ENCODE data around the gene GOLGA8B.

DNA sequence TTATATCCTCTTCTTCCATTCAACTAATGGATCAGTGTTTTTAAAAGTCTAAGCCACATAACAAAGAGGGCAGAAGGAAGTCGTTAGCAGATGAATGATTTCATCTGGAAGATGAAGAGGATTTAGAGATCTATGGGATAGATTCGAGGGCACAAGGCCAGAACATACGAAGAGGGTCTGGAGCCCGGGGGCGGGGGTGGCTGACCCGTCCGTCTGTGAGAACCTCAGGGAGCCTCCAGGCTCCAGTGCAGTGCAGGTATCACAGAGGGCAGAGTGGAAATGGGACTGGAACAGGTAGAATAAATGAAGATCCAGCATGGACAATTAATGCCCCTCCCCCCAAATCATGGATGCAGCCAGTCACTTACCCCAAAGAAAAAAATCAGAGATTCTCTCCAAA, 1.5 kb upstream of the GOLGA8B start:
- TF ChIP-seq, protein P1, sequence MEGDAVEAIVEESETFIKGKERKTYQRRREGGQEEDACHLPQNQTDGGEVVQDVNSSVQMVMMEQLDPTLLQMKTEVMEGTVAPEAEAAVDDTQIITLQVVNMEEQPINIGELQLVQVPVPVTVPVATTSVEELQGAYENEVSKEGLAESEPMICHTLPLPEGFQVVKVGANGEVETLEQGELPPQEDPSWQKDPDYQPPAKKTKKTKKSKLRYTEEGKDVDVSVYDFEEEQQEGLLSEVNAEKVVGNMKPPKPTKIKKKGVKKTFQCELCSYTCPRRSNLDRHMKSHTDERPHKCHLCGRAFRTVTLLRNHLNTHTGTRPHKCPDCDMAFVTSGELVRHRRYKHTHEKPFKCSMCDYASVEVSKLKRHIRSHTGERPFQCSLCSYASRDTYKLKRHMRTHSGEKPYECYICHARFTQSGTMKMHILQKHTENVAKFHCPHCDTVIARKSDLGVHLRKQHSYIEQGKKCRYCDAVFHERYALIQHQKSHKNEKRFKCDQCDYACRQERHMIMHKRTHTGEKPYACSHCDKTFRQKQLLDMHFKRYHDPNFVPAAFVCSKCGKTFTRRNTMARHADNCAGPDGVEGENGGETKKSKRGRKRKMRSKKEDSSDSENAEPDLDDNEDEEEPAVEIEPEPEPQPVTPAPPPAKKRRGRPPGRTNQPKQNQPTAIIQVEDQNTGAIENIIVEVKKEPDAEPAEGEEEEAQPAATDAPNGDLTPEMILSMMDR (IDR thresholded peaks at IDR 0.05; ENCODE audit: insufficient read depth, low read length, poor library complexity, severe bottlenecking), result no peak
- TF ChIP-seq EZH2phosphoT487 (conservative IDR thresholded peaks at IDR 0.05; ENCODE audit: low read length), result no peak
